ENCODE measurements around the gene RABGAP1L.

- TF ChIP-seq EZH2 (IDR thresholded peaks at IDR 0.05) (no peak), MAX (IDR thresholded peaks at IDR 0.05) (no peak), EZH2phosphoT487 (IDR thresholded peaks at IDR 0.05; ENCODE audit: borderline replicate concordance) (no peak), SRF (IDR thresholded peaks at IDR 0.05; ENCODE audit: low read depth) (no peak), CTCF (IDR thresholded peaks at IDR 0.05 in 2 of 3, conservative IDR thresholded peaks at IDR 0.05 in 1 of 3; ENCODE audit: borderline replicate concordance in 1 of 3, insufficient read depth in 1 of 3, low read depth in 2 of 3, low read length in 2 of 3) (no peak), YY1 (IDR thresholded peaks at IDR 0.05; ENCODE audit: extremely low read depth, insufficient replicate concordance, low read depth, low read length) (no peak), REST (IDR thresholded peaks at IDR 0.05; ENCODE audit: low read depth) (no peak), CBX3 (IDR thresholded peaks at IDR 0.05; ENCODE audit: low read depth) (no peak), POLR2AphosphoS5 (IDR thresholded peaks at IDR 0.05; ENCODE audit: low read depth, low read length) (no peak), CEBPB (IDR thresholded peaks at IDR 0.05; ENCODE audit: low read depth) (no peak), SP1 (IDR thresholded peaks at IDR 0.05; ENCODE audit: low read depth) (no peak), RAD21 (IDR thresholded peaks at IDR 0.05; ENCODE audit: low read depth) (no peak), POLR2A (IDR thresholded peaks at IDR 0.05; ENCODE audit: borderline replicate concordance, extremely low read depth, insufficient read depth, insufficient read length) (no peak)
Observed at GRCh38 chr1:174469687-174470086, 310.4 kb downstream of the RABGAP1L start.

Data from HCT116 (cell line).